Thyroid gland (tissue), 4 donors: Measurements from ENCODE around the gene TWF2. TPM values are rescaled to one million over a fixed set of nuclear protein-coding genes. Genes with fewer than 3 reads are reported as not detected.

Experiments used
- DNase-seq, 2 donors: peaks; one replicate each; pipeline ENCODE4 v3.0.0-alpha.2; 2019
- H3K27ac ChIP-seq, 3 donors: fragments of 200-600 bp; sonication (generic); 1 replicate in 2 of 3; 2 replicates in 1 of 3; pipeline ENCODE4 v1.5.1; 2016 to 2019; ENCODE audit warnings: mild to moderate bottlenecking in 1 of 3, moderate library complexity in 1 of 3
- H3K27me3 ChIP-seq: fragments of 200-600 bp; sonication (generic); one replicate; pipeline ENCODE4 v1.5.1; 2019
- H3K36me3 ChIP-seq, 2 donors: fragments of 200-600 bp; sonication (generic); one replicate each; pipeline ENCODE4 v1.5.1; 2016 to 2019
- H3K4me1 ChIP-seq, 2 donors: fragments of 200-600 bp; sonication (generic); one replicate each; pipeline ENCODE4 v1.5.1; 2017 to 2019
- H3K4me3 ChIP-seq, 3 donors: fragments of 200-600 bp; sonication (generic); replicated peaks in 1 of 3; 1 replicate in 2 of 3; 2 replicates in 1 of 3; pipeline ENCODE4 v1.5.1; 2016; ENCODE audit warnings: mild to moderate bottlenecking in 1 of 3
- H3K9me3 ChIP-seq: fragments of 200-600 bp; sonication (generic); one replicate; pipeline ENCODE4 v1.5.1; 2017
- POLR2A ChIP-seq, 2 donors: fragments of 450-650 bp; IDR thresholded peaks; one replicate each; pipeline ENCODE4 v1.6.1; 2017; ENCODE audit warnings: antibody characterized with exemption in 2 of 2, mild to moderate bottlenecking in 2 of 2, moderate library complexity in 1 of 2
- WGBS, 2 donors: methylation state at CpG; one replicate each; pipeline ENCODE4 v1.1.5; 2017; 5-methylcytosine and 5-hydroxymethylcytosine counted together
- intact Hi-C: fragments of 100-400 bp; cut with DNase I; formaldehyde crosslinking; loops from one replicate; pipeline ENCODE4 v1.15.1; 2023
- total RNA-seq, 4 donors: library from RNA; depleted of rRNA; stranded (reverse); fragments of >200 nt; gene quantifications; one replicate each; pipeline ENCODE4 v1.2.3, GENCODE V29; 2016
- TF ChIP-seq, protein P1 (sequence below), 6 experiments: fragments of 200-600 bp in 3 of 6; fragments of 450-650 bp in 3 of 6; sonication (generic) in 3 of 6; IDR thresholded peaks; one replicate each; pipeline ENCODE4 v1.5.1; 2016 to 2019; ENCODE audit warnings: antibody characterized with exemption in 6 of 6, mild to moderate bottlenecking in 2 of 6, inconsistent platforms in 1 of 6, moderate library complexity in 1 of 6

The TWF2 gene
- total RNA-seq, 4 donors from 2014 or later: 28.3 to 61.1 (median 50.4) TPM

DNA sequence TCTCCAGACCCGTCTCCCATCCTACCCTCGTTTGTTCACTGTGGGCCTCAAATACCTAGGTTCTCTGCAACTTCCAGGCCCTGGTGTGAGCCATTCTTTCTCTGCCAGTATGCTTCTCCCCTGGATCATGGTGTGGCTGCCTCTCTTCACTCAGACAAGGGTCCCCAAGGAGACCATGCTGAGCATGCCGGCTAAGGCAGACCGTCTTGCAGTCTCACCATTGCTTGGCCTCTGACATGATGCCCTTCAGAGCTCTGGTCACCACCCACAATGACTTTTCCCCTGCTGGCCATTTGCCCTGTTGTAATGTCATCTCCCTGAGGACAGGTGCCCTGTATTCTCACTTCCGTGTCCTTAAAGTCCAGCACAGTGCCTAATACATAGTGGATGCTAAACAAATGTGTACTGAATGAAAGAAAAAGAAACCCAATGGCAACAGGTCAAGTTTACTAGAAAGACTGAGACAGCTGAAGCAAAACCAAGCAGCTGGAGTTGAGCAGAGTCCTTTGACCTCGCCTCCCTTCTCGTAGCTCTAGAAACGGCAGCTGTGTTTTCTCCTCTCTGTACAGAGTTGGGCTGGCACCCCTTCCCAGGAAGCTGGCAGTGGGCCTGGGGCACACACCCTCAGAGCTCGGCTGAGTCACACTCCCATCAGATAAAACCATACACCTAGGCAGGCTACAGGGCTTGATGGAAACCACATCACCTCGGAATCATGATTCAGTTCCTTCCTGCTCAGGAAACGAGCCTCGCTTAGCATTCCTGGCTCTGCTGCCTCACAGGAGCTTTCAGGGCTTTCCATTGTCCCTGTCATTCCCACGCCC is 22.2 kb downstream of the TWF2 start:
- Histone ChIP-seq H3K36me3 (peaks cover 30 to 37% of the 10 kb centered on the region in 2 donors), H3K4me1 (peaks cover 38 to 49% of the 10 kb centered on the region in 2 donors), H3K27ac (peak overlapping the region; percentile 36 to 80 (median 62)), H3K4me3 (no peak overlapping the region), H3K9me3 (no peaks in the 10 kb centered on the region), H3K27me3 (no peaks in the 10 kb centered on the region)
- peak; percentile 79 to 84 for DNase-seq
- TF ChIP-seq, protein P1, sequence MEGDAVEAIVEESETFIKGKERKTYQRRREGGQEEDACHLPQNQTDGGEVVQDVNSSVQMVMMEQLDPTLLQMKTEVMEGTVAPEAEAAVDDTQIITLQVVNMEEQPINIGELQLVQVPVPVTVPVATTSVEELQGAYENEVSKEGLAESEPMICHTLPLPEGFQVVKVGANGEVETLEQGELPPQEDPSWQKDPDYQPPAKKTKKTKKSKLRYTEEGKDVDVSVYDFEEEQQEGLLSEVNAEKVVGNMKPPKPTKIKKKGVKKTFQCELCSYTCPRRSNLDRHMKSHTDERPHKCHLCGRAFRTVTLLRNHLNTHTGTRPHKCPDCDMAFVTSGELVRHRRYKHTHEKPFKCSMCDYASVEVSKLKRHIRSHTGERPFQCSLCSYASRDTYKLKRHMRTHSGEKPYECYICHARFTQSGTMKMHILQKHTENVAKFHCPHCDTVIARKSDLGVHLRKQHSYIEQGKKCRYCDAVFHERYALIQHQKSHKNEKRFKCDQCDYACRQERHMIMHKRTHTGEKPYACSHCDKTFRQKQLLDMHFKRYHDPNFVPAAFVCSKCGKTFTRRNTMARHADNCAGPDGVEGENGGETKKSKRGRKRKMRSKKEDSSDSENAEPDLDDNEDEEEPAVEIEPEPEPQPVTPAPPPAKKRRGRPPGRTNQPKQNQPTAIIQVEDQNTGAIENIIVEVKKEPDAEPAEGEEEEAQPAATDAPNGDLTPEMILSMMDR (IDR thresholded peaks at IDR 0.05): no peak
- TF ChIP-seq POLR2A (IDR thresholded peaks at IDR 0.05): no peak
- WGBS, 2 donors: 36 to 52% methylated on average over 13 of the region's 13 CpGs
- intact Hi-C loops: no loop called here

DNA sequence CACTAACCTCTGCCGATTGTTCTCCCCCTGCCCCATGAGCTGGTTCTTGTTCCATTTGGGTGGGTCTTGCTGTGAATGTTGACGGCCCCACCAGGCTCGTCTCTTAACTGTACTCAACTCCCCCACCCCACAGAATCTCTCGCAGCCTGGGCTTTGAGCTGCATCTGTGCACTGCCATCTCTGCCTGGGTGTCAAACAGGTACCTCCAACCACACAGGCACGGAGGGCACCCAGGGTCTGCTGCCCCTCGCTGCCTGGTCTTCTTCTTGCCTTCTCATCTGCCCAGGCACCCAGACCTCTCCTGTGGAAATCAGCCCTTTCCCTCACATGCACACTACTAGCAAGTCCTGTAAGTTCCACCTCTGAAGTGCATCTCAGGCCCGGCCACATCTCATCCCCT is 23.6 kb downstream of the TWF2 start:
- Histone ChIP-seq H3K4me3 (no peak overlapping the region), H3K27ac (no peak overlapping the region), H3K36me3 (peaks cover 44 to 51% of the 10 kb centered on the region in 2 donors), H3K9me3 (no peaks in the 10 kb centered on the region), H3K4me1 (peaks cover 33 to 41% of the 10 kb centered on the region in 2 donors), H3K27me3 (no peaks in the 10 kb centered on the region)
- 93 to 97% methylated on average over 6 to 7 of the region's 7 CpGs for WGBS, 2 donors
- DNase-seq: no peak
- intact Hi-C loops: no loop called here
- no peak for TF ChIP-seq POLR2A (IDR thresholded peaks at IDR 0.05)
- TF ChIP-seq, protein P1 (IDR thresholded peaks at IDR 0.05): no peak

DNA sequence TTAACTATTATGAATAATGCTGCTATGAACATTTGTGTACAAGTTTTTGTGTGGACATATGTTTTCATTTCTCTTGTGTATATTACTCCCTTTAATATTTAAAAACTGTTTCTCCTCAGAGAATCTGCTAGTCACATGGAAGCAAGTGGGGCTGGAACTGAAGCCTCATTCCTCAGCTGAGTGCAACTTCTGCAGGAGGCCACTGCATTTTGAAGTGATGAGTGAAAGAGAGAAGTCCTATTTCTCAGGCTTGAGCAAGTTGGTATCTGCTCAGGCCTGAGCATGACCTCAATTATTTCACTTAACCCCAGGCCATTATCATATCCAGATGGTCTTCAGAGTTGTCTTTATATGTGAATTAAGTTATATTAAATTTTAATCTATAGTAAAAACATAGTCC is 25.1 kb downstream of the TWF2 start:
- H3K27me3 ChIP-seq: no peaks in the 10 kb centered on the region
- no peak for DNase-seq
- H3K36me3 ChIP-seq: peaks cover 52 to 65% of the 10 kb centered on the region in 2 donors
- no peaks in the 10 kb centered on the region for H3K9me3 ChIP-seq
- peaks cover 26% of the 10 kb centered on the region in 2 donors for H3K4me1 ChIP-seq
- no peak overlapping the region for H3K27ac ChIP-seq
- intact Hi-C loops: no loop called here
- H3K4me3 ChIP-seq: no peak overlapping the region
- TF ChIP-seq, protein P1 (IDR thresholded peaks at IDR 0.05): no peak
- TF ChIP-seq POLR2A (IDR thresholded peaks at IDR 0.05): no peak

DNA sequence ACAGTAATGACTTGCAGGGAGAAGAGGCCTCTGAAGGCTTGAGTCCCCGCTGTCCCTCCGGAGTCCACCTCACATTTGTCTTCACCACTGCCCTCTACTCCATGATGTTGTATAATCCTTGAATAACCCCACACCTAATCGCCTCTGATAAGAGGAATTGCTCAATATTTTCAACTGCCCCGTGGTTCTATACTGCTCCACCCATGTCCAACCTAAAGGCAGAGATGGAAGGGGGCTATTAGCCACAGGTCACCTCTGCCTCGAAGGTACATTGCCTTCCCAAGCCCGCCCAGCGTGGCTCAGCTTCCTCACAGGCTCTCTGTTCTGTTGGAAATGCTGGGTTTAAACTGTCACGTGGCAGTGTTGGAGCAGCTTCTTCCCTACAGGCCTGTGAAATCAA is 26.0 kb downstream of the TWF2 start:
- Histone ChIP-seq H3K4me1 (peaks cover 17% of the 10 kb centered on the region in 2 donors), H3K27me3 (no peaks in the 10 kb centered on the region), H3K36me3 (peaks cover 61 to 74% of the 10 kb centered on the region in 2 donors), H3K27ac (no peak overlapping the region), H3K9me3 (no peaks in the 10 kb centered on the region), H3K4me3 (no peak overlapping the region)
- DNase-seq: no peak
- TF ChIP-seq POLR2A (IDR thresholded peaks at IDR 0.05): no peak
- TF ChIP-seq, protein P1 (IDR thresholded peaks at IDR 0.05): no peak
- intact Hi-C loops: no loop called here
- 79 to 88% methylated on average over 8 of the region's 8 CpGs for WGBS, 2 donors

DNA sequence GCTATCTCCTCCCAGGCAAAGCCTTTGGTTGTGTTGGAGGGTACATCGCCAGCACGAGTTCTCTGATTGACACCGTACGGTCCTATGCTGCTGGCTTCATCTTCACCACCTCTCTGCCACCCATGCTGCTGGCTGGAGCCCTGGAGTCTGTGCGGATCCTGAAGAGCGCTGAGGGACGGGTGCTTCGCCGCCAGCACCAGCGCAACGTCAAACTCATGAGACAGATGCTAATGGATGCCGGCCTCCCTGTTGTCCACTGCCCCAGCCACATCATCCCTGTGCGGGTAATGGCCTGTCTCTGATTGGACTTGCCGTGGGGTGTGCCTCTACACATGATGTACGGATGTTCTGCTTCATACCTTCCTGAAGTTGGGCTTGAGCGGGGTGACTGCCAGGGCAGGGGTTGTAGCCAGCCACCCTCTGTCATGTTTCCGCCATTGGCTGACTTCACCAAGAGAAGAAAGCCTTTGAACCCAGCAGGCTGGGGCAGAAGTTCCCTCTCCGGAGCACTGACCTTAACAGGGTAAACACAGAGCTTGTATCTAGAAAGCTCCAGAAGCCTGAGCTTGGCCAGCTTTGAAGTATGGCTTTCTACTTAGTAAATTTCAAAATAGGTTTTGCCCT is 27.6 kb downstream of the TWF2 start:
- H3K4me1 ChIP-seq: peaks cover 2% of the 10 kb centered on the region in 2 donors
- no peaks in the 10 kb centered on the region for H3K27me3 ChIP-seq
- TF ChIP-seq POLR2A (IDR thresholded peaks at IDR 0.05): no peak
- TF ChIP-seq, protein P1 (IDR thresholded peaks at IDR 0.05): no peak
- H3K27ac ChIP-seq: no peak overlapping the region
- 95 to 97% methylated on average over 15 to 17 of the region's 18 CpGs for WGBS, 2 donors
- no peaks in the 10 kb centered on the region for H3K9me3 ChIP-seq
- H3K36me3 ChIP-seq: peaks cover 76 to 88% of the 10 kb centered on the region in 2 donors
- no peak for DNase-seq
- intact Hi-C loops: no loop called here
- H3K4me3 ChIP-seq: no peak overlapping the region
